Astrocyte (in vitro differentiated cells and primary cell): Measurements from ENCODE around the gene GSG1L. TPM values are rescaled to one million over a fixed set of nuclear protein-coding genes. Genes with fewer than 3 reads are reported as not detected.

Source experiments
- DNase-seq: peaks from one replicate; pipeline ENCODE4 v3.0.0-alpha.2; 2010; ENCODE audit warnings: low read depth
- FAIRE-seq: peaks from 2 replicates; lab custom pipeline; 2011; peaks lifted over from hg19 to GRCh38; lab: Jason Lieb, UNC
- H2AFZ ChIP-seq: 2 replicates; pipeline ENCODE4 v1.6.0; 2012; ENCODE audit warnings: low read depth, low read length, inconsistent platforms
- H3K27ac ChIP-seq: 2 replicates; pipeline ENCODE4 v1.5.1; 2011; ENCODE audit warnings: low read depth, low read length, inconsistent platforms
- H3K27me3 ChIP-seq: 2 replicates; pipeline ENCODE4 v1.6.0; 2011; ENCODE audit warnings: low read length, inconsistent platforms; ENCODE audit not compliant: insufficient read depth
- H3K36me3 ChIP-seq: 2 replicates; pipeline ENCODE4 v1.5.1; 2011; ENCODE audit warnings: low read length, inconsistent platforms; ENCODE audit not compliant: insufficient read depth
- H3K4me1 ChIP-seq: 2 replicates; pipeline ENCODE4 v1.5.1; 2011; ENCODE audit warnings: low read length, inconsistent platforms; ENCODE audit not compliant: insufficient read depth
- H3K4me2 ChIP-seq: 2 replicates; pipeline ENCODE4 v1.6.0; 2012; ENCODE audit warnings: low read length, inconsistent platforms
- H3K4me3 ChIP-seq: 2 replicates; pipeline ENCODE4 v1.5.1; 2011; ENCODE audit warnings: low read depth, mild to moderate bottlenecking, low read length, inconsistent platforms; ENCODE audit not compliant: insufficient read depth
- H3K79me2 ChIP-seq: 2 replicates; pipeline ENCODE4 v1.6.0; 2012; ENCODE audit warnings: mild to moderate bottlenecking, low read length, inconsistent platforms; ENCODE audit not compliant: insufficient read depth
- H3K9ac ChIP-seq: 2 replicates; pipeline ENCODE4 v1.6.0; 2012; ENCODE audit warnings: mild to moderate bottlenecking, low read length, inconsistent platforms
- H3K9me3 ChIP-seq: 2 replicates; pipeline ENCODE4 v1.5.1; 2012; ENCODE audit warnings: low read depth, mild to moderate bottlenecking, low read length, inconsistent platforms; ENCODE audit not compliant: insufficient read depth
- H4K20me1 ChIP-seq: 2 replicates; pipeline ENCODE4 v1.6.0; 2012; ENCODE audit warnings: low read length, inconsistent platforms; ENCODE audit not compliant: insufficient read depth
- H3K27ac Mint-ChIP-seq: one replicate; pipeline ENCODE4 v1.8.0; 2021; ENCODE audit warnings: mild to moderate bottlenecking, mixed read lengths; ENCODE audit not compliant: unreplicated experiment
- H3K27me3 Mint-ChIP-seq: one replicate; pipeline ENCODE4 v1.8.0; 2021; ENCODE audit warnings: low read depth, mixed read lengths; ENCODE audit not compliant: unreplicated experiment
- H3K36me3 Mint-ChIP-seq: one replicate; pipeline ENCODE4 v1.8.0; 2021; ENCODE audit warnings: low read depth, mixed read lengths; ENCODE audit not compliant: unreplicated experiment
- H3K4me1 Mint-ChIP-seq: one replicate; pipeline ENCODE4 v1.8.0; 2021; ENCODE audit warnings: low read depth, mixed read lengths; ENCODE audit not compliant: unreplicated experiment
- H3K4me3 Mint-ChIP-seq: one replicate; pipeline ENCODE4 v1.8.0; 2021; ENCODE audit warnings: mild to moderate bottlenecking, moderate library complexity, mixed read lengths; ENCODE audit not compliant: unreplicated experiment
- H3K9me3 Mint-ChIP-seq: one replicate; pipeline ENCODE4 v1.8.0; 2021; ENCODE audit warnings: mild to moderate bottlenecking, mixed read lengths; ENCODE audit not compliant: unreplicated experiment
- EZH2 ChIP-seq: IDR thresholded peaks from 2 replicates; pipeline ENCODE4 v1.6.1; 2012; ENCODE audit warnings: mild to moderate bottlenecking, low read length, inconsistent platforms; ENCODE audit not compliant: insufficient read depth
- total RNA-seq: library from RNA; stranded (reverse); gene quantifications from 2 replicates; pipeline ENCODE4 v1.2.1, GENCODE V29; 2021
- TF ChIP-seq, protein P1 (sequence below): IDR thresholded peaks from 2 replicates; pipeline ENCODE4 v1.5.1; 2011; ENCODE audit warnings: low read depth, mild to moderate bottlenecking, inconsistent platforms, low read length, moderate library complexity; ENCODE audit not compliant: insufficient read depth

GSG1L gene
- total RNA-seq, 1 donor from 2014 or later: not detected

GRCh38 chr16:27817038-27817437, 246.5 kb downstream of the GSG1L start:
- no peak overlapping the region for H3K4me3 ChIP-seq
- H3K36me3 Mint-ChIP-seq: no peaks in the 10 kb centered on the region
- H3K9me3 Mint-ChIP-seq: peaks cover 6% of the 10 kb centered on the region
- TF ChIP-seq, protein P1, sequence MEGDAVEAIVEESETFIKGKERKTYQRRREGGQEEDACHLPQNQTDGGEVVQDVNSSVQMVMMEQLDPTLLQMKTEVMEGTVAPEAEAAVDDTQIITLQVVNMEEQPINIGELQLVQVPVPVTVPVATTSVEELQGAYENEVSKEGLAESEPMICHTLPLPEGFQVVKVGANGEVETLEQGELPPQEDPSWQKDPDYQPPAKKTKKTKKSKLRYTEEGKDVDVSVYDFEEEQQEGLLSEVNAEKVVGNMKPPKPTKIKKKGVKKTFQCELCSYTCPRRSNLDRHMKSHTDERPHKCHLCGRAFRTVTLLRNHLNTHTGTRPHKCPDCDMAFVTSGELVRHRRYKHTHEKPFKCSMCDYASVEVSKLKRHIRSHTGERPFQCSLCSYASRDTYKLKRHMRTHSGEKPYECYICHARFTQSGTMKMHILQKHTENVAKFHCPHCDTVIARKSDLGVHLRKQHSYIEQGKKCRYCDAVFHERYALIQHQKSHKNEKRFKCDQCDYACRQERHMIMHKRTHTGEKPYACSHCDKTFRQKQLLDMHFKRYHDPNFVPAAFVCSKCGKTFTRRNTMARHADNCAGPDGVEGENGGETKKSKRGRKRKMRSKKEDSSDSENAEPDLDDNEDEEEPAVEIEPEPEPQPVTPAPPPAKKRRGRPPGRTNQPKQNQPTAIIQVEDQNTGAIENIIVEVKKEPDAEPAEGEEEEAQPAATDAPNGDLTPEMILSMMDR: no peak
- TF ChIP-seq EZH2: no peak
- H3K4me2 ChIP-seq: no peak overlapping the region
- H3K27me3 ChIP-seq: peaks cover 6% of the 10 kb centered on the region
- H4K20me1 ChIP-seq: no peaks in the 10 kb centered on the region
- H2AFZ ChIP-seq: no peak overlapping the region
- no peak overlapping the region for H3K27ac ChIP-seq
- no peak overlapping the region for H3K4me3 Mint-ChIP-seq
- H3K9me3 ChIP-seq: peaks cover 3% of the 10 kb centered on the region
- H3K4me1 Mint-ChIP-seq: no peaks in the 10 kb centered on the region
- H3K27me3 Mint-ChIP-seq: peaks cover 51% of the 10 kb centered on the region
- H3K9ac ChIP-seq: no peak overlapping the region
- no peaks in the 10 kb centered on the region for H3K4me1 ChIP-seq
- no peak for FAIRE-seq
- no peaks in the 10 kb centered on the region for H3K79me2 ChIP-seq
- DNase-seq: no peak
- no peaks in the 10 kb centered on the region for H3K36me3 ChIP-seq
- no peak overlapping the region for H3K27ac Mint-ChIP-seq

GRCh38 chr16:27816561-27816960, 247.0 kb downstream of the GSG1L start:
- Histone ChIP-seq H3K9me3 (peaks cover 3% of the 10 kb centered on the region), H3K9ac (no peak overlapping the region), H3K27me3 (peaks cover 6% of the 10 kb centered on the region), H3K36me3 (no peaks in the 10 kb centered on the region), H2AFZ (no peak overlapping the region), H3K27ac (no peak overlapping the region), H3K4me1 (no peaks in the 10 kb centered on the region), H3K79me2 (no peaks in the 10 kb centered on the region), H4K20me1 (no peaks in the 10 kb centered on the region), H3K4me3 (no peak overlapping the region), H3K4me2 (no peak overlapping the region)
- no peak for TF ChIP-seq EZH2
- TF ChIP-seq, protein P1: no peak
- Mint-ChIP-seq H3K27ac (no peak overlapping the region), H3K4me3 (no peak overlapping the region), H3K4me1 (no peaks in the 10 kb centered on the region), H3K9me3 (peaks cover 6% of the 10 kb centered on the region), H3K27me3 (peaks cover 51% of the 10 kb centered on the region), H3K36me3 (no peaks in the 10 kb centered on the region)
- no peak for DNase-seq
- no peak for FAIRE-seq

GRCh38 chr16:27813591-27813990, 249.9 kb downstream of the GSG1L start:
- H3K36me3 Mint-ChIP-seq: no peaks in the 10 kb centered on the region
- H3K4me1 Mint-ChIP-seq: no peaks in the 10 kb centered on the region
- Histone ChIP-seq H3K36me3 (no peaks in the 10 kb centered on the region), H3K27me3 (peaks cover 4% of the 10 kb centered on the region), H3K4me2 (no peak overlapping the region), H3K9ac (no peak overlapping the region), H4K20me1 (no peaks in the 10 kb centered on the region), H3K9me3 (peaks cover 3% of the 10 kb centered on the region), H3K4me3 (no peak overlapping the region), H2AFZ (no peak overlapping the region), H3K27ac (no peak overlapping the region), H3K79me2 (no peaks in the 10 kb centered on the region), H3K4me1 (no peaks in the 10 kb centered on the region)
- H3K27me3 Mint-ChIP-seq: peaks cover 37% of the 10 kb centered on the region
- H3K9me3 Mint-ChIP-seq: peaks cover 10% of the 10 kb centered on the region
- TF ChIP-seq, protein P1: no peak
- TF ChIP-seq EZH2: no peak
- H3K27ac Mint-ChIP-seq: no peak overlapping the region
- DNase-seq (no peak), FAIRE-seq (no peak)
- H3K4me3 Mint-ChIP-seq: no peak overlapping the region
